ENCODE measurements around the gene PIH1D1. TPM values are rescaled to one million over a fixed set of nuclear protein-coding genes. Genes with fewer than 3 reads are reported as not detected.

PIH1D1 gene
- total and polyA plus RNA-seq, 2 donors (not counting 3 experiments of a cell fraction or from before 2014, with no cell fraction given) = 83.2 to 86.9 TPM

DNA sequence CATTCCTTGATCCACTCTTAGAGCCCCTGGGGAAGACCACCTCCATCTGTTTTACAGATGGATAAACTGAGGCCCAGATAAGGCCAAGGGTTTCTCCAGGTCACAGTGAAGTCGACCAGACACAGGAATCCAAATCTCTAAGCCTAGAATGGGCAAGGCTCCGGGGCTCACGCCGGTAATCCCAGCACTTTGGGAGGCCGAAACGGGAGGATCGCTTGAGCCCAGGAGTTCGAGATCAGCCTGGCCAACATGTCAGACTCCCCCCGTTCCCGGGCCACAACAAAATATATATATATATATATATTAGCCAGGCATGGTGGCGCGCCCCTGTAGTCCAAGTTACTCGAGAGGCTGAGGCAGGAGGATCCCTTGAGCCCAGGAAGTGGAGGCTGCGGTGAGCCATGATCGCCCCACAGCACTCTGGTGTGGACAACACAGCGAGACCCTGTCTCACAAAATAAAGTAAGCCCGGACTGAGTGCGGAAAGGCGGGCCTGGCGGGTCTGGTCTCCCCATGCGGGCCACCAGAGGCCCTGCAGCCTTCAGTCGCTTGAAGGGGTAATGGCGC lies 35.2 kb upstream of the PIH1D1 start:
- FAIRE-seq (no peak), DNase-seq (ENCODE audit: low read depth, low spot score) (no peak)
- Histone ChIP-seq H3K4me2 (ENCODE audit: insufficient read depth, low read length) (no peak overlapping the region), H3K9me3 (replicated peaks; ENCODE audit: control insufficient read depth, insufficient read depth, low read length) (no peaks in the 10 kb centered on the region), H4K20me1 (replicated peaks; ENCODE audit: control insufficient read depth, extremely low read depth, insufficient read depth, low read length) (peaks cover 5% of the 10 kb centered on the region), H3K9me1 (replicated peaks; ENCODE audit: control insufficient read depth, extremely low read depth, insufficient read depth, low read length) (no peaks in the 10 kb centered on the region), H3K27ac (ENCODE audit: insufficient read depth, low read depth, low read length) (no peak overlapping the region), H2AFZ (ENCODE audit: low read depth, low read length) (peak overlapping the region; percentile 90), H3K27me3 (ENCODE audit: control insufficient read depth in 2 of 2, insufficient read depth in 2 of 2, low read length in 2 of 2) (no peaks in the 10 kb centered on the region), H3K9ac (replicated peaks; ENCODE audit: extremely low read depth, insufficient read depth, low read length) (no peak overlapping the region), H3K4me1 (ENCODE audit: control insufficient read depth, extremely low read depth, insufficient read depth, low read length) (peaks cover 12% of the 10 kb centered on the region), H3K4me3 (replicated peaks in 1 of 3; ENCODE audit: insufficient read depth in 1 of 3, low read depth in 1 of 3, low read length in 3 of 3) (no peak overlapping the region), H3K79me2 (ENCODE audit: control insufficient read depth, insufficient read depth, low read length) (peaks cover 40% of the 10 kb centered on the region), H3K36me3 (ENCODE audit: control insufficient read depth in 2 of 2, extremely low read depth in 1 of 2, insufficient read depth in 2 of 2, low read length in 2 of 2) (peaks cover 21 to 24% of the 10 kb centered on the region in 2 experiments)
- ChIA-PET POLR2A (interaction anchor here (1.1 kb wide), 3 partner anchors 8 to 154 kb away, joined by 3 to 5 read pairs (median 5); partner anchors contain the start of genes RPS11 and RRAS), CTCF (no interaction called here)
- intact Hi-C loops (cut with micrococcal nuclease) (loop anchor here (1.0 to 2.0 kb wide), 4 partner anchors 8 to 154 kb away; partner anchors contain the start of genes PIH1D1, RPS11 and RRAS), dilution Hi-C loops (cut with MboI; ENCODE audit: extremely low pct_ligation_motif_present, low sequenced_read_pairs) (no loop called here)
- TF ChIP-seq, protein P1, sequence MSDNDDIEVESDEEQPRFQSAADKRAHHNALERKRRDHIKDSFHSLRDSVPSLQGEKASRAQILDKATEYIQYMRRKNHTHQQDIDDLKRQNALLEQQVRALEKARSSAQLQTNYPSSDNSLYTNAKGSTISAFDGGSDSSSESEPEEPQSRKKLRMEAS (IDR thresholded peaks at IDR 0.05; ENCODE audit: insufficient read depth, insufficient read length) = no peak
- TF ChIP-seq FOS (IDR thresholded peaks at IDR 0.05; ENCODE audit: borderline replicate concordance, insufficient read depth, low read length) (no peak), JUN (IDR thresholded peaks at IDR 0.05; ENCODE audit: borderline replicate concordance, insufficient read depth, insufficient read length, low read depth) (no peak)
- TF ChIP-seq, protein P2, sequence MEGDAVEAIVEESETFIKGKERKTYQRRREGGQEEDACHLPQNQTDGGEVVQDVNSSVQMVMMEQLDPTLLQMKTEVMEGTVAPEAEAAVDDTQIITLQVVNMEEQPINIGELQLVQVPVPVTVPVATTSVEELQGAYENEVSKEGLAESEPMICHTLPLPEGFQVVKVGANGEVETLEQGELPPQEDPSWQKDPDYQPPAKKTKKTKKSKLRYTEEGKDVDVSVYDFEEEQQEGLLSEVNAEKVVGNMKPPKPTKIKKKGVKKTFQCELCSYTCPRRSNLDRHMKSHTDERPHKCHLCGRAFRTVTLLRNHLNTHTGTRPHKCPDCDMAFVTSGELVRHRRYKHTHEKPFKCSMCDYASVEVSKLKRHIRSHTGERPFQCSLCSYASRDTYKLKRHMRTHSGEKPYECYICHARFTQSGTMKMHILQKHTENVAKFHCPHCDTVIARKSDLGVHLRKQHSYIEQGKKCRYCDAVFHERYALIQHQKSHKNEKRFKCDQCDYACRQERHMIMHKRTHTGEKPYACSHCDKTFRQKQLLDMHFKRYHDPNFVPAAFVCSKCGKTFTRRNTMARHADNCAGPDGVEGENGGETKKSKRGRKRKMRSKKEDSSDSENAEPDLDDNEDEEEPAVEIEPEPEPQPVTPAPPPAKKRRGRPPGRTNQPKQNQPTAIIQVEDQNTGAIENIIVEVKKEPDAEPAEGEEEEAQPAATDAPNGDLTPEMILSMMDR (IDR thresholded peaks at IDR 0.05; ENCODE audit: extremely low read depth in 1 of 2, insufficient read depth in 1 of 2, low read depth in 1 of 2, low read length in 2 of 2) = peak in 1 of 2 donors; percentile 17
- BruUV-seq (replicated peaks) = TSS peak; percentile 43

Data from endothelial cell of umbilical vein (primary cell).